Epithelial cell of alveolus of lung (primary cell): ENCODE results near the gene PRSS3. TPM values are rescaled to one million over a fixed set of nuclear protein-coding genes. Genes with fewer than 3 reads are reported as not detected.

ENCODE experiments used
- total RNA-seq: library from RNA; depleted of rRNA; stranded (reverse); fragments of >200 nt; gene quantifications from 2 replicates; pipeline ENCODE4 v1.2.1, GENCODE V29; 2015

The PRSS3 gene
- 4.2 and 18.9 TPM in 2 replicates for total RNA-seq

GRCh38 chr9:33795281-33795680 lies at the start of gene PRSS3:
TSS of gene PRSS3 (plus strand) at chr9:33795561. CDS start at chr9:33795574, 13 bp downstream.

DNA sequence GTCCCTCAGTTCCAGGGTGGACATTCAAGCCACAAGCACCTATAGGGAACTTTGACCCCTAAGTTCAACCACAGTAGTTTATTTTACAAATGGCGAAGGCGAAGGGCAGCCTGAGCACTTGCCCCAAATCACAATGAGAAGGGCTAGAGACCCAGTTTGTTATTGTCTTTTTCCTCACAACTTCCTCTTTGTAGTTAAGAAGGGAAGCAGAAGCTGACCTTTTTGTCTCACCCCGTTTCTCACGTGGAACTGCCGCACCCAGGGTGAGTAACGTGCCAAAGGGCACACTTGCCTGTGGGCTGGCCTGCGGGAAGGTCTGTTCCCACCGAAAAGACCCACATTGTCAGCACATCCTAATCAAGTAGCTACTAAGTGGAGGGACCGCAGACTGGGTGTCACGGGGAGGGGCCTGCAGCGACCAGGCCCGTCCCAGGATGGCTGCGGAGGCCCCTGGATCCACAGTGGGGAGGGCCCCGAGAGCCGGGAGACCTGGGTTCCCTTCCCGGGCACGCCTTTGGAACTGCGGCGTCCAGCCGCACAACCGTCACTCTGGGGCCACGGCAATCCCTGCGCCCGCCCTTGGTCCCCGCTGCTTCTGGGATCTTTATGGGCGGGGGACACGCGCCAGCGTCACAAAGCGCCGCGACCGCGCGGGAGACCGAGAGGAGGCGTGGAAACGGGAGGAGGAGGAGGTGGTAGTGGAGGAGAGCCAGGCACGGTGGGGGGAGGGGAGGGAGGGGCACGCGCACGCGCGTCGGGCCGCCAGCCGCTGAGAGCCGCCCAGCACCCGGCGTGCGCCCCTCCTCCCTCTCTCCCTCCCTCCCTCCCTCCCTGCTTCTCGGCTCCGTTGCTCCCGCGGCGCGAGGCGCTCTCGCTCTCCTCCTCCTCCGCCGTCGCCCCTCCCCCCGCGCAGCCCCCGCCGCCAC lies 21.2 kb downstream of the PRSS3 start, which contains the start of gene UBE2R2:
Gene UBE2R2 (plus strand): TSS at position 834 of the 926 bp plus-strand sequence. CDS start 598 bp downstream, outside the sequence.

Other genes starting within 250 kb of the PRSS3 start
- gene UBE2R2, start 21.6 kb downstream of the PRSS3 start, total RNA-seq = 21.5 and 47.8 TPM in 2 replicates